WTC11 (cell line): ENCODE data around the gene SLC15A5. TPM values are rescaled to one million over a fixed set of nuclear protein-coding genes. Genes with fewer than 3 reads are reported as not detected.

Experiments used
- ATAC-seq: fragments of 200-7000 bp; cut with Tn5 transposase; 2 replicates; pipeline ENCODE4 v1.10.0; 2021; ENCODE audit warnings: mild to moderate bottlenecking, moderate library complexity
- CTCF ChIA-PET: fragments of 300-600 bp; sonication (Branson Sonifier 250); formaldehyde crosslinking; loops from one replicate; lab custom pipeline; 2021; ENCODE audit warnings: antibody characterized with exemption; lab: Charles Lee
- POLR2A ChIA-PET: fragments of 350-600 bp; sonication (Branson Sonifier 250); formaldehyde crosslinking; loops from one replicate; lab custom pipeline; 2021; ENCODE audit warnings: antibody characterized with exemption; lab: Charles Lee
- DNase-seq: peaks from one replicate; pipeline ENCODE4 v3.0.0; 2021; ENCODE audit warnings: low spot score
- H3K27ac Mint-ChIP-seq: 2 replicates; pipeline ENCODE4 v1.8.0; 2021; ENCODE audit warnings: mixed read lengths
- H3K27me3 Mint-ChIP-seq: 2 replicates; pipeline ENCODE4 v1.8.0; 2021; ENCODE audit warnings: low read depth, mild to moderate bottlenecking, moderate library complexity, mixed read lengths
- H3K36me3 Mint-ChIP-seq: 2 replicates; pipeline ENCODE4 v1.8.0; 2021; ENCODE audit warnings: mixed read lengths
- H3K4me1 Mint-ChIP-seq: 2 replicates; pipeline ENCODE4 v1.8.0; 2022; ENCODE audit warnings: mixed read lengths
- H3K4me3 Mint-ChIP-seq: 2 replicates; pipeline ENCODE4 v1.8.0; 2021; ENCODE audit warnings: mild to moderate bottlenecking, moderate library complexity, mixed read lengths
- H3K9me3 Mint-ChIP-seq: 2 replicates; pipeline ENCODE4 v1.8.0; 2021; ENCODE audit warnings: mixed read lengths
- AR ChIP-seq: fragments of 250-450 bp; sonication (Bioruptor Pico); IDR thresholded peaks from 2 replicates; pipeline ENCODE4 v1.9.0; 2021; ENCODE audit warnings: mild to moderate bottlenecking
- ATF1 ChIP-seq: sonication (generic); formaldehyde crosslinking; IDR thresholded peaks from 2 replicates; pipeline ENCODE4 v1.8.1; 2023; ENCODE audit warnings: mild to moderate bottlenecking, moderate library complexity, missing genetic modification reagents
- ATF3 ChIP-seq: sonication (generic); formaldehyde crosslinking; conservative IDR thresholded peaks from 2 replicates; pipeline ENCODE4 v1.8.1; 2022; ENCODE audit warnings: mild to moderate bottlenecking, missing genetic modification reagents
- CDX4 ChIP-seq: fragments of 250-450 bp; sonication (Bioruptor Pico); IDR thresholded peaks from 2 replicates; pipeline ENCODE4 v1.9.0; 2021; ENCODE audit warnings: moderate library complexity, mild to moderate bottlenecking, inconsistent platforms, borderline replicate concordance
- FOXJ3 ChIP-seq: sonication (generic); formaldehyde crosslinking; IDR thresholded peaks from 2 replicates; pipeline ENCODE4 v1.9.0; 2021; ENCODE audit warnings: missing genetic modification reagents, mild to moderate bottlenecking, borderline replicate concordance
- FOXP1 ChIP-seq: sonication (generic); formaldehyde crosslinking; IDR thresholded peaks from 2 replicates; pipeline ENCODE4 v1.8.0; 2022; ENCODE audit warnings: missing genetic modification reagents, mild to moderate bottlenecking, moderate library complexity, borderline replicate concordance
- GRHL2 ChIP-seq: fragments of 250-450 bp; sonication (Bioruptor Pico); IDR thresholded peaks from 2 replicates; pipeline ENCODE4 v1.8.0; 2022; ENCODE audit warnings: mild to moderate bottlenecking, moderate library complexity; ENCODE audit not compliant: insufficient replicate concordance, severe bottlenecking
- JUN ChIP-seq: sonication (generic); formaldehyde crosslinking; IDR thresholded peaks from 2 replicates; pipeline ENCODE4 v1.8.0; 2023; ENCODE audit warnings: mild to moderate bottlenecking, missing genetic modification reagents
- MXD4 ChIP-seq: fragments of 250-450 bp; sonication (Bioruptor Pico); IDR thresholded peaks from 2 replicates; pipeline ENCODE4 v1.8.0; 2021; ENCODE audit warnings: mild to moderate bottlenecking, moderate library complexity, borderline replicate concordance
- PRRX2 ChIP-seq: fragments of 250-450 bp; sonication (Bioruptor Pico); IDR thresholded peaks from 2 replicates; pipeline ENCODE4 v1.8.0; 2021; ENCODE audit warnings: mild to moderate bottlenecking
- RORB ChIP-seq: fragments of 250-450 bp; sonication (Bioruptor Pico); IDR thresholded peaks from 2 replicates; pipeline ENCODE4 v1.9.0; 2021; ENCODE audit warnings: mild to moderate bottlenecking
- SMAD3 ChIP-seq: sonication (generic); formaldehyde crosslinking; IDR thresholded peaks from 2 replicates; pipeline ENCODE4 v1.8.0; 2022; ENCODE audit warnings: missing genetic modification reagents, mild to moderate bottlenecking, borderline replicate concordance
- TCF7 ChIP-seq: sonication (generic); formaldehyde crosslinking; IDR thresholded peaks from 2 replicates; pipeline ENCODE4 v1.8.0; 2022; ENCODE audit warnings: mild to moderate bottlenecking, low read depth, missing genetic modification reagents, moderate library complexity
- TEAD1 ChIP-seq: sonication (generic); formaldehyde crosslinking; IDR thresholded peaks from 2 replicates; pipeline ENCODE4 v1.8.0; 2022; ENCODE audit warnings: mild to moderate bottlenecking, missing genetic modification reagents
- TP53 ChIP-seq: sonication (generic); formaldehyde crosslinking; IDR thresholded peaks from 2 replicates; pipeline ENCODE4 v1.8.1; 2023; ENCODE audit warnings: mild to moderate bottlenecking, missing genetic modification reagents
- USF2 ChIP-seq: sonication (generic); formaldehyde crosslinking; IDR thresholded peaks from 2 replicates; pipeline ENCODE4 v1.8.1; 2023; ENCODE audit warnings: mild to moderate bottlenecking, missing genetic modification reagents, moderate library complexity
- ZBTB21 ChIP-seq: sonication (generic); formaldehyde crosslinking; IDR thresholded peaks from 2 replicates; pipeline ENCODE4 v1.8.1; 2023; ENCODE audit warnings: mild to moderate bottlenecking, missing genetic modification reagents, borderline replicate concordance
- ZNF121 ChIP-seq: sonication (generic); formaldehyde crosslinking; IDR thresholded peaks from 2 replicates; pipeline ENCODE4 v1.8.0; 2023; ENCODE audit warnings: missing genetic modification reagents
- ZNF138 ChIP-seq: sonication (generic); formaldehyde crosslinking; conservative IDR thresholded peaks from 2 replicates; pipeline ENCODE4 v1.8.1; 2022; ENCODE audit warnings: mild to moderate bottlenecking, moderate library complexity, missing genetic modification reagents
- ZNF219 ChIP-seq: sonication (generic); formaldehyde crosslinking; IDR thresholded peaks from 2 replicates; pipeline ENCODE4 v1.8.0; 2023; ENCODE audit warnings: missing genetic modification reagents, mild to moderate bottlenecking, borderline replicate concordance
- ZNF532 ChIP-seq: fragments of 250-450 bp; sonication (Bioruptor Pico); IDR thresholded peaks from 2 replicates; pipeline ENCODE4 v1.9.0; 2021; ENCODE audit warnings: mild to moderate bottlenecking, borderline replicate concordance
- total RNA-seq: library from RNA; stranded (reverse); gene quantifications from 3 replicates; pipeline ENCODE4 v1.2.3, GENCODE V29; 2021

Gene SLC15A5
- total RNA-seq, 1 experiment from 2014 or later = not detected

- CTCF ChIA-PET = no interaction called here
- no peaks in the 10 kb centered on the region for H3K9me3 Mint-ChIP-seq
- POLR2A ChIA-PET = no interaction called here
- no peak for ATAC-seq
- no peak for DNase-seq
- H3K27me3 Mint-ChIP-seq = no peaks in the 10 kb centered on the region
- H3K4me1 Mint-ChIP-seq = peaks cover 12% of the 10 kb centered on the region
- no peaks in the 10 kb centered on the region for H3K36me3 Mint-ChIP-seq
- H3K27ac Mint-ChIP-seq = no peak overlapping the region
- no peak for TF ChIP-seq JUN (CRISPR knock-in tag)
- TF ChIP-seq, all 79 proteins: peak for 0
- H3K4me3 Mint-ChIP-seq = no peak overlapping the region
These were observed 23.3 kb upstream of the SLC15A5 start for GRCh38 chr12:16300736-16301135.

GRCh38 chr12:16300122-16300521, 22.6 kb upstream of the SLC15A5 start:
- DNase-seq = no peak
- H3K9me3 Mint-ChIP-seq = no peaks in the 10 kb centered on the region
- CTCF ChIA-PET = no interaction called here
- no peak overlapping the region for H3K4me3 Mint-ChIP-seq
- H3K4me1 Mint-ChIP-seq = peaks cover 12% of the 10 kb centered on the region
- peak overlapping the region; percentile 75 for H3K27ac Mint-ChIP-seq
- no peaks in the 10 kb centered on the region for H3K36me3 Mint-ChIP-seq
- POLR2A ChIA-PET = no interaction called here
- TF ChIP-seq ATF3 (CRISPR knock-in tag) = no peak
- TF ChIP-seq TP53 (CRISPR knock-in tag) = no peak
- no peak for TF ChIP-seq ZNF121
- TF ChIP-seq CDX4 = no peak
- TF ChIP-seq ZNF138 (CRISPR knock-in tag) = no peak
- no peak for TF ChIP-seq ATF1
- no peak for TF ChIP-seq ZBTB21 (CRISPR knock-in tag)
- no peak for TF ChIP-seq MXD4 (CRISPR knock-in tag)
- H3K27me3 Mint-ChIP-seq = no peaks in the 10 kb centered on the region
- ATAC-seq = peak; percentile 63

GRCh38 chr12:16299403-16299802, 21.9 kb upstream of the SLC15A5 start:
- DNase-seq (no peak), ATAC-seq (no peak)
- ChIA-PET POLR2A (no interaction called here), CTCF (no interaction called here)
- Mint-ChIP-seq H3K27ac (no peak overlapping the region), H3K4me1 (peaks cover 12% of the 10 kb centered on the region), H3K9me3 (no peaks in the 10 kb centered on the region), H3K36me3 (no peaks in the 10 kb centered on the region), H3K4me3 (no peak overlapping the region), H3K27me3 (no peaks in the 10 kb centered on the region)
- TF ChIP-seq FOXP1 (CRISPR knock-in tag) = no peak

- Mint-ChIP-seq H3K36me3 (no peaks in the 10 kb centered on the region), H3K27me3 (no peaks in the 10 kb centered on the region), H3K4me1 (peaks cover 9% of the 10 kb centered on the region), H3K9me3 (no peaks in the 10 kb centered on the region), H3K27ac (no peak overlapping the region), H3K4me3 (no peak overlapping the region)
- ChIA-PET CTCF (no interaction called here), POLR2A (no interaction called here)
- ATAC-seq (no peak), DNase-seq (no peak)
- no peak for TF ChIP-seq RORB (CRISPR knock-in tag)
- TF ChIP-seq CDX4 = no peak
- TF ChIP-seq AR (CRISPR knock-in tag) = no peak
- TF ChIP-seq FOXJ3 (CRISPR knock-in tag) = no peak
- no peak for TF ChIP-seq ZNF219
- no peak for TF ChIP-seq ZNF532 (CRISPR knock-in tag)
- TF ChIP-seq TCF7 = no peak
- no peak for TF ChIP-seq PRRX2 (CRISPR knock-in tag)
- no peak for TF ChIP-seq GRHL2 (CRISPR knock-in tag)
- TF ChIP-seq TEAD1 = no peak
- no peak for TF ChIP-seq USF2 (CRISPR knock-in tag)
- no peak for TF ChIP-seq SMAD3
These were observed 20.0 kb upstream of the SLC15A5 start for GRCh38 chr12:16297521-16297920.
